Measurements from ENCODE around the gene PRRT1. TPM values are rescaled to one million over a fixed set of nuclear protein-coding genes. Genes with fewer than 3 reads are reported as not detected.

The PRRT1 gene
- total and polyA plus RNA-seq, 10 donors, result 0.28 to 2.3 (median 1.1) TPM

DNA sequence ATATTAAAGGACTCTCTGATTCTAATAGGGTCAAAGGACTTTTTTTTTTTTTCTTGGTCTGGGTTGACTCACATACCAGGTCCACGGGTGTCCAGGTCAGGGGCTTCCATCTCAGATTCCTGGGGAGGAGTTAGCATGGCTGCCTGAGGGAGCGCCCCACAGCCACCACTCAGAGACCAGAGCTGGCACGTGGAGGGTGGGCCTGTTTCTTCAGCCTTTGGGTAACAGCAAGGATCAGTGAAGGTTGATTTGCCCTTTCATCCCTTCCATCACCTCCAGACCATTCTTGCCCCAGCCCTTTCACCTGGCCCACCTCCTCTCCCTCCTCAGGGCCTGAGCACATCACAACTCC is 46.6 kb upstream of the PRRT1 start:
- no peaks in the 10 kb centered on the region for H3K36me3 ChIP-seq
- no peaks in the 10 kb centered on the region for H3K9me3 ChIP-seq
- intact Hi-C loops (cut with DNase I; ENCODE audit: low total_unique reads), result loop anchor here (10.0 kb wide), 1 partner anchor 74 kb away; the partner anchor contains the start of gene ATF6B
- 79 to 88% (median 83%) methylated on average over 3 of the region's 3 CpGs for WGBS, 5 donors
- H3K27me3 ChIP-seq (replicated peaks in 1 of 7), result peaks cover 0 to 3% (median 0%) of the 10 kb centered on the region in 7 donors
- peak overlapping the region in 2 of 8 donors; percentile 98 to 99 for H3K27ac ChIP-seq
- H3K4me1 ChIP-seq, result peaks cover 26 to 36% (median 35%) of the 10 kb centered on the region in 6 donors
- no peak overlapping the region for H3K4me3 ChIP-seq
- DNase-seq, result no peak
- TF ChIP-seq, protein P1, sequence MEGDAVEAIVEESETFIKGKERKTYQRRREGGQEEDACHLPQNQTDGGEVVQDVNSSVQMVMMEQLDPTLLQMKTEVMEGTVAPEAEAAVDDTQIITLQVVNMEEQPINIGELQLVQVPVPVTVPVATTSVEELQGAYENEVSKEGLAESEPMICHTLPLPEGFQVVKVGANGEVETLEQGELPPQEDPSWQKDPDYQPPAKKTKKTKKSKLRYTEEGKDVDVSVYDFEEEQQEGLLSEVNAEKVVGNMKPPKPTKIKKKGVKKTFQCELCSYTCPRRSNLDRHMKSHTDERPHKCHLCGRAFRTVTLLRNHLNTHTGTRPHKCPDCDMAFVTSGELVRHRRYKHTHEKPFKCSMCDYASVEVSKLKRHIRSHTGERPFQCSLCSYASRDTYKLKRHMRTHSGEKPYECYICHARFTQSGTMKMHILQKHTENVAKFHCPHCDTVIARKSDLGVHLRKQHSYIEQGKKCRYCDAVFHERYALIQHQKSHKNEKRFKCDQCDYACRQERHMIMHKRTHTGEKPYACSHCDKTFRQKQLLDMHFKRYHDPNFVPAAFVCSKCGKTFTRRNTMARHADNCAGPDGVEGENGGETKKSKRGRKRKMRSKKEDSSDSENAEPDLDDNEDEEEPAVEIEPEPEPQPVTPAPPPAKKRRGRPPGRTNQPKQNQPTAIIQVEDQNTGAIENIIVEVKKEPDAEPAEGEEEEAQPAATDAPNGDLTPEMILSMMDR (IDR thresholded peaks at IDR 0.05 in 8 of 11, conservative IDR thresholded peaks at IDR 0.05 in 3 of 11), result no peak
- TF ChIP-seq POLR2A (IDR thresholded peaks at IDR 0.05) (no peak), POLR2AphosphoS5 (IDR thresholded peaks at IDR 0.05) (no peak)

GRCh38 chr6:32196682-32197616 is 45.2 kb upstream of the PRRT1 start:
- peak; percentile 90 for DNase-seq
- no peak for TF ChIP-seq POLR2A (IDR thresholded peaks at IDR 0.05)
- peak; percentile 28 to 59 (median 54) for TF ChIP-seq POLR2AphosphoS5 (IDR thresholded peaks at IDR 0.05)
- TF ChIP-seq, protein P1 (IDR thresholded peaks at IDR 0.05 in 8 of 11, conservative IDR thresholded peaks at IDR 0.05 in 3 of 11), result peak in 2 of 11 experiments; percentile 11 to 13

GRCh38 chr6:32195902-32196681 is 44.4 kb upstream of the PRRT1 start:
- peaks cover 0 to 5% (median 0%) of the 10 kb centered on the region in 6 donors for H3K36me3 ChIP-seq
- no peaks in the 10 kb centered on the region for H3K9me3 ChIP-seq
- H3K27me3 ChIP-seq (replicated peaks in 1 of 7), result no peaks in the 10 kb centered on the region
- intact Hi-C loops (cut with DNase I; ENCODE audit: low total_unique reads), result loop anchor here (10.0 kb wide), 1 partner anchor 71 kb away; the partner anchor contains the start of gene ATF6B
- peak overlapping the region; percentile 57 to 89 (median 66) for H3K4me3 ChIP-seq
- peak; percentile 96 for DNase-seq
- peaks cover 34 to 59% (median 56%) of the 10 kb centered on the region in 6 donors for H3K4me1 ChIP-seq
- WGBS, 5 donors, result 0 to 1% (median 1%) methylated on average over 28 to 58 of the region's 58 CpGs
- peak overlapping the region; percentile 98 to 100 (median 100) for H3K27ac ChIP-seq
- TF ChIP-seq, protein P1 (IDR thresholded peaks at IDR 0.05 in 8 of 11, conservative IDR thresholded peaks at IDR 0.05 in 3 of 11), result peak in 2 of 11 experiments; percentile 37 to 51
- peak; percentile 93 to 98 (median 97) for TF ChIP-seq POLR2A (IDR thresholded peaks at IDR 0.05)
- peak; percentile 99 to 100 (median 99) for TF ChIP-seq POLR2AphosphoS5 (IDR thresholded peaks at IDR 0.05)

More at GRCh38 chr6:32196682-32197616, 45.2 kb upstream of the PRRT1 start:
- Histone ChIP-seq H3K4me3 (peak overlapping the region; percentile 57 to 89 (median 66)), H3K9me3 (no peaks in the 10 kb centered on the region), H3K27me3 (replicated peaks in 1 of 7) (no peaks in the 10 kb centered on the region), H3K27ac (peak overlapping the region; percentile 98 to 100 (median 100)), H3K4me1 (peaks cover 30 to 50% (median 49%) of the 10 kb centered on the region in 6 donors), H3K36me3 (no peaks in the 10 kb centered on the region)
- 40 to 47% (median 40%) methylated on average over 27 to 28 of the region's 28 CpGs for WGBS, 5 donors
- intact Hi-C loops (cut with DNase I; ENCODE audit: low total_unique reads), result loop anchor here (10.0 kb wide), 1 partner anchor 72 kb away; the partner anchor contains the start of gene ATF6B

All from spleen (tissue), 11 donors.